ENCODE data around the gene TBX20. TPM values are rescaled to one million over a fixed set of nuclear protein-coding genes. Genes with fewer than 3 reads are reported as not detected.
"Not testable (repeated sequence)": the region's sequence is repeated elsewhere in the genome, so short reads cannot be mapped to it uniquely, and the experiment has no call there.

TBX20 gene
- total and polyA plus RNA-seq, 10 of the 15 experiments (the other 5 are each of a cell fraction or from before 2014, with no cell fraction given): not detected

DNA sequence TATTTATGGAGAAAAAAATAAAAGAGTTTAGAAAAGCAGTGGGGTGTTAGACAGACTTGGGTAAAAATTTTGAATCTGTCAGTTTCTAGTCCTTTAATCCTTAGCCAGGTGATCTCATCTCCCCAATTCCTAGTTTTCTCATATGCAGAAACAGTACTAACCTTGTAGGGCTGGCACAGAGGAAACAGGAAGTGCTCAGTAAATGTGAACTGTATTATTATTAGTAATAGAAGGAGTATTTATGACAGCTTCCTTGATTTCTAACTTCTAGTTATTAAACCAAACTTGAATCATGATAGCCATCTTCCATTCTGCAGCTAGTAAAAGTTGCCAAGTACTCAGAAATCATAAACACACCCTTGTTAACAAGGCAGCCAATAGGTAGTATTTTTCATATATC lies 12.5 kb downstream of the TBX20 start:
- DNase-seq (ENCODE audit: low read depth, low spot score) (no peak), ATAC-seq (no peak), FAIRE-seq (no peak)
- no peaks in the 10 kb centered on the region for H3K79me2 ChIP-seq (ENCODE audit: control insufficient read depth, insufficient read depth, low read length)
- H2AFZ ChIP-seq (ENCODE audit: control insufficient read depth, low read depth, low read length): no peak overlapping the region
- H3K27ac ChIP-seq (ENCODE audit: control insufficient read depth, insufficient read depth): no peak overlapping the region
- H3K4me2 ChIP-seq (ENCODE audit: control insufficient read depth, insufficient read depth): no peak overlapping the region
- in situ Hi-C loops (cut with MboI) (no loop called here), intact Hi-C loops (cut with micrococcal nuclease; ENCODE audit: unreplicated experiment) (no loop called here)
- H3K36me3 ChIP-seq (ENCODE audit: control insufficient read depth in 2 of 2, insufficient read depth in 2 of 2, low read length in 1 of 2): no peaks in the 10 kb centered on the region
- ChIA-PET SMC1A (ENCODE audit: uncharacterized antibody, unreplicated experiment) (interaction anchor here (1.4 kb wide), 1 partner anchor 8 kb away, joined by 4 read pairs; no protein-coding TSS in a partner anchor), POLR2A (no interaction called here), RAD21 (ENCODE audit: unreplicated experiment) (interaction anchor here (0.6 kb wide), 1 partner anchor 206 kb away, joined by 4 read pairs; no protein-coding TSS in a partner anchor), CTCF (no interaction called here)
- no peaks in the 10 kb centered on the region for H3K9me3 ChIP-seq (replicated peaks; ENCODE audit: control insufficient read depth, insufficient read depth, low read length)
- TF ChIP-seq PML (IDR thresholded peaks at IDR 0.05; ENCODE audit: low read length) (no peak), ZSCAN29 (IDR thresholded peaks at IDR 0.05) (no peak)
- H4K20me1 ChIP-seq (ENCODE audit: control insufficient read depth, insufficient read depth): no peaks in the 10 kb centered on the region
- BruUV-seq (replicated peaks): no TSS peak
- peaks cover 0 to 3% of the 10 kb centered on the region in 2 experiments; a peak in 1 of 4 replicates for H3K27me3 ChIP-seq (replicated peaks in 1 of 2; ENCODE audit: control insufficient read depth in 2 of 2, insufficient read depth in 2 of 2, low read length in 1 of 2)
- H3K9ac ChIP-seq (ENCODE audit: control insufficient read depth, insufficient read depth, low read length): no peak overlapping the region
- H3K4me1 ChIP-seq (ENCODE audit: control insufficient read depth, insufficient read depth, low read length): no peaks in the 10 kb centered on the region
- no peak overlapping the region for H3K4me3 ChIP-seq

DNA sequence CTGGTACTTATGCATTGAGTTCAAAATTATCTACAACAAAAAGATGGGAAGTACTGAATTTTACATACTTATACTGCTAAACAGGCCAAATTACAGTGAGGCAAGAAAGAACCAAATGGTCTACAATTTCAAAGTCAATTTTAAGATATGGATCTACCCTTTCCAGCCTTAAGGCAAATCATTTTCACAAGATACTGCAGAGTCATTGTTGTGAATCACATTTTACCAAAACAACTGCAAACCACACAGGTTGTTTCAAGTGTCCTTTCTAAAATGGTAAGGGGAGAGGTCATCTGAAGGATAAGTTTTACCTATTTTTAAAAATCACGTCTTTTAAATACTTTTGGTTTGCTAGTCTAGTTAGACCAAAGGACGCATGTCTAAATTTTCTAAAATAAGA lies 12.9 kb downstream of the TBX20 start:
- H3K4me2 ChIP-seq (ENCODE audit: control insufficient read depth, insufficient read depth); BruUV-seq (replicated peaks); in situ Hi-C loops (cut with MboI); H3K79me2 ChIP-seq (ENCODE audit: control insufficient read depth, insufficient read depth, low read length); SMC1A ChIA-PET (ENCODE audit: uncharacterized antibody, unreplicated experiment); H3K9ac ChIP-seq (ENCODE audit: control insufficient read depth, insufficient read depth, low read length); DNase-seq (ENCODE audit: low read depth, low spot score); H3K27ac ChIP-seq (ENCODE audit: control insufficient read depth, insufficient read depth); H3K9me3 ChIP-seq (replicated peaks; ENCODE audit: control insufficient read depth, insufficient read depth, low read length); H3K4me1 ChIP-seq (ENCODE audit: control insufficient read depth, insufficient read depth, low read length); POLR2A ChIA-PET; H3K36me3 ChIP-seq (ENCODE audit: control insufficient read depth in 2 of 2, insufficient read depth in 2 of 2, low read length in 1 of 2); H4K20me1 ChIP-seq (ENCODE audit: control insufficient read depth, insufficient read depth); FAIRE-seq; H3K27me3 ChIP-seq (replicated peaks in 1 of 2; ENCODE audit: control insufficient read depth in 2 of 2, insufficient read depth in 2 of 2, low read length in 1 of 2); H2AFZ ChIP-seq (ENCODE audit: control insufficient read depth, low read depth, low read length); ATAC-seq; H3K4me3 ChIP-seq; intact Hi-C loops (cut with micrococcal nuclease; ENCODE audit: unreplicated experiment); CTCF ChIA-PET: not testable (repeated sequence)
- 17% methylated on average over 2 of the region's 2 CpGs for WGBS (ENCODE audit: insufficient coverage, insufficient replicate concordance, low lambda C conversion rate, missing lambda C conversion rate)
- RAD21 ChIA-PET (ENCODE audit: unreplicated experiment): interaction anchor here (0.6 kb wide), 1 partner anchor 206 kb away, joined by 4 read pairs; no protein-coding TSS in a partner anchor

DNA sequence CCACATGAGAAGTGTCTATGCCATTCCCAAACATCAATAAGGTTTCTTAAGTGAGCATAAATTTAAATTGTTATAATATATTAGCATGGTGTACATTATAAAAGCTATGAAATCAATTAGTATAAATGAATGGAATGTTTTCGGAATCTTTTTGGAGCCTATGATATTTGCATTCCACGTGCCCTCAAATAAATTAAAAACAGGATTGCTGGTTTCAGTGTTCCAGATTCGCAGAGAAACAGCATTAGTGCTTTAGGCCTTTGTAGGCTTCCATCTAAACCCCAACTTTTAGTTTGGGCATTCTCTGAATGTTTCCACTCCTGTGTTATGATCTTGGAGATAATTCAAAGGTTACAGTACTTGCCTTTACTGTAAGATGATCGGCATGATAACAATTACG lies 15.4 kb downstream of the TBX20 start:
- in situ Hi-C loops (cut with MboI); CTCF ChIA-PET: not testable (repeated sequence)
- WGBS (ENCODE audit: insufficient coverage, insufficient replicate concordance, low lambda C conversion rate, missing lambda C conversion rate): 47% methylated on average over 5 of the region's 5 CpGs

More for the DNA sequence above, 15.4 kb downstream of the TBX20 start:
- H3K9me3 ChIP-seq (replicated peaks; ENCODE audit: control insufficient read depth, insufficient read depth, low read length); H2AFZ ChIP-seq (ENCODE audit: control insufficient read depth, low read depth, low read length); H4K20me1 ChIP-seq (ENCODE audit: control insufficient read depth, insufficient read depth); FAIRE-seq; H3K9ac ChIP-seq (ENCODE audit: control insufficient read depth, insufficient read depth, low read length); H3K4me2 ChIP-seq (ENCODE audit: control insufficient read depth, insufficient read depth); H3K27ac ChIP-seq (ENCODE audit: control insufficient read depth, insufficient read depth); DNase-seq (ENCODE audit: low read depth, low spot score); H3K36me3 ChIP-seq (ENCODE audit: control insufficient read depth in 2 of 2, insufficient read depth in 2 of 2, low read length in 1 of 2); H3K27me3 ChIP-seq (replicated peaks in 1 of 2; ENCODE audit: control insufficient read depth in 2 of 2, insufficient read depth in 2 of 2, low read length in 1 of 2); intact Hi-C loops (cut with micrococcal nuclease; ENCODE audit: unreplicated experiment); H3K4me1 ChIP-seq (ENCODE audit: control insufficient read depth, insufficient read depth, low read length); POLR2A ChIA-PET; H3K4me3 ChIP-seq; BruUV-seq (replicated peaks); SMC1A ChIA-PET (ENCODE audit: uncharacterized antibody, unreplicated experiment); H3K79me2 ChIP-seq (ENCODE audit: control insufficient read depth, insufficient read depth, low read length); RAD21 ChIA-PET (ENCODE audit: unreplicated experiment); ATAC-seq: not testable (repeated sequence)
